SU-DHL-6 (cell line): ENCODE results near the gene RGL2.

Experiments used
- CTCF ChIP-seq: fragments of 200-600 bp; sonication (generic); IDR thresholded peaks from one replicate; pipeline ENCODE4 v1.5.1; 2017; ENCODE audit warnings: antibody characterized with exemption, mild to moderate bottlenecking, low read length, moderate library complexity; ENCODE audit not compliant: insufficient read depth, poor library complexity, severe bottlenecking
- EZH2phosphoT487 ChIP-seq: fragments of 200-600 bp; sonication (generic), shearing (Covaris generic); conservative IDR thresholded peaks from 2 replicates; pipeline ENCODE4 v1.6.1; 2018; ENCODE audit warnings: mild to moderate bottlenecking, antibody characterized with exemption, low read length, moderate library complexity, mixed read lengths

- no peak for TF ChIP-seq CTCF
- TF ChIP-seq EZH2phosphoT487 = no peak
These were observed 48.0 kb downstream of the RGL2 start for GRCh38 chr6:33250731-33251130.
